ENCODE data around the gene ANKRD49.
A peak's percentile ranks its signal among the peaks of the same experiment; 100 is the strongest.

The ANKRD49 gene

GRCh38 chr11:94507485-94507884 lies 13.7 kb downstream of the ANKRD49 start:
- DNase-seq: no peak

DNA sequence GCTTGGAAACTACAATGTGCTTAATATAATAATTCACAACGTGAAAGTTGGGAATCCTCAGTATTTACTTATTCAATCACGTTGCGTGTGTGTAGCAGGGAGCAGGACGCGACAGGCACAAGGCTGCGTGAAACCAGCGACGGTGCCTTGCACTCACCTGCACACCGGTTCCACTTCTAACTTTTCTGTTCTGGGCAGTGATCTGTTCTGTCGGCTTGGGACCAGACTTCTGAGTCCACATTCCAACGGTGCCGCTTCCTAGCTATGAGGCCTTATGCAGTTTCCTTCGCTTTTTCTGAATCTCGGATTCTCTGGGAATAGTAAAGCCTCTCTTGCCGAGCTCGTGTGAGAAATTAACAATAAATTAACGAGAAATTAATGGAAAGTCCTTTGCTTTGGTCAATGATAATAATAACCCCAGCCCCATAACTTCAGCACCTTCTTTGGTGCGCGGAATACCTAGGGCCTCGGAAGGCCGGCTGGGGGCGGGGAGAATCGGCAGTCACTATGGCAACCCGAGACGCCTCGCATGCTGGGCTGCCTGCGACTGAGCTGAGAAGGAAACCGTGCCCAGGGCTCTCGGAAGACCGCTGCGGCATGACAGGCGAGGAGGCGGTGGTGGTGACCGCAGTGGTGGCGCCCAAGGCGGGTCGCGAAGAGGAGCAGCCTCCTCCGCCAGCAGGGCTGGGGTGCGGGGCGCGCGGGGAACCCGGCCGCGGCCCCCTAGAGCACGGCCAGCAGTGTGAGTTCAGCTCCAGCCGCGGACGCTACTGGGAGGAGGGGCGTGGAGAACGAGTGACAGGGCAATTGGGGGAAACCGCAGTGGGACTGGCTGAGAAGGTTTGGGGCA lies 18.4 kb downstream of the ANKRD49 start, which contains the start of gene C11orf97:
Gene C11orf97, plus strand, starts transcription at position 530 of the 850 bp plus-strand sequence. Its CDS starts 68 bp downstream, at position 598.
- DNase-seq: peak; percentile 44

DNA sequence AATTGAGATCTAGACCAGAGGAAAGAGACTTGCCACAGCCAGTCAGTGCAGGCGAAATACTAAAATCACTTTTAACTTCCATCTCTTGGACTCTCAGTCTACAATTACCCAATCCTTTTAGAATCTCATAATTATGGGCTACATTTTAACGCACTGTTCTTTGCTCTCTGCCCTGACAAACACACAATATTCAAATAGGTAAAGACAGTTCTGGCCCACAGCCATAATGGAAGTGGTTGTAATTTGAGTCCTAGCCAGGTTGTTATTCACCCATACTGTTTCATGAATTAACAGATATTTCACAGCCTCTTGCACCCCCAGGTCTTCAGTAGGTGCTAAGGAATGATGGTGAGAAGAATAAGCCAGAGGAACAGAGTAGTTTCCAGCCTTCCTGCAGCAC lies 19.3 kb downstream of the ANKRD49 start:
- no peak for DNase-seq

GRCh38 chr11:94515398-94515797 lies 21.6 kb downstream of the ANKRD49 start:
- no peak for DNase-seq

- no peak for DNase-seq
These were observed 22.9 kb downstream of the ANKRD49 start for GRCh38 chr11:94516725-94517124.

DNA sequence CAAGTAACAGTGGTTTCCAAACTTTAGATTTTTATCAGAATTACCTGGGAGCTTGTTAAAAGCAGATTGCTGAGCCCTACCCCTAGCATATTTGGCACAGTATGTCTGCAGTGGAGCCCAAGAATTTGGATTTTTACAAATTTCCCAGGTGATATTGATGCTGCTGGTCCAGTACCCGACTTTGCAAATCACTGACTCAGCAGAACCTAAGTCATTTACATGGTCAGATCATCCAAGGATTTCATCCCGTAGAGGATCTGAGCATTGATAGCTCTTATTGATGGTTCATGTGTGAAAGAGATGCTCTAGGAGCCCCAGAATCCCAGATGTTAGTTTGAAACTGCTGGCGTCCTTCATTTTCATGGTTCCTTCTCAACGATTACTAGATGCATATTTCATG lies 24.5 kb downstream of the ANKRD49 start:
- no peak for DNase-seq

DNA sequence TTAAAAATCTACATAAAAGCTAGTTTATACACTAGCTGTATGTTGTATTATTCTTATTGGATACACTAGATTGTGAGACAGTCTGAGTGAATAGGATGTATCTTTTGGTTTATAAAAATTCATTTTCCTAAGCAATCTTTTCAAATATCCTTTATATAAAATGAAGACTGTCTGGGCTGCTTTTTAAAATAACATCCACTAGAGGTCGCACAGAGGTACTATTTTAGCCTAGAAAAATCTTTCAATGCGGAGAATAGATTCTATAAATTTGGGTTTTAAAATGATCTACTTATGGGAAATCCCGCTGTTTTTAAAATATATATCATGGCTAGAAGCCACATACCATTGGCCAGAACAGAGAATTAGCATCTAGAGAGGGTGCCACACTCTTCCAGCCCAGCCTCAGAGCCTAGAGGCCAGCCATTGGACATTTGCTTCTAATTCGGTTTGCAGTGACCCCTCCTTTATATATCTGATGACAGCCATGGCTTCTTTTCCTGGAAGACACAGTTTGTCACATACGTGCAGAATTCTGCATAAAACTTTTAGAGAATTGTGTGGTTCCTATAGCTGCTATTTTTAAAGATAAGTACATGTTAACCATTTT lies 25.8 kb downstream of the ANKRD49 start:
- peak; percentile 45 for DNase-seq

- DNase-seq: peak; percentile 38
These were observed 27.9 kb downstream of the ANKRD49 start for GRCh38 chr11:94521684-94522083.

GRCh38 chr11:94524341-94524740 lies 30.6 kb downstream of the ANKRD49 start:
- no peak for DNase-seq

DNA sequence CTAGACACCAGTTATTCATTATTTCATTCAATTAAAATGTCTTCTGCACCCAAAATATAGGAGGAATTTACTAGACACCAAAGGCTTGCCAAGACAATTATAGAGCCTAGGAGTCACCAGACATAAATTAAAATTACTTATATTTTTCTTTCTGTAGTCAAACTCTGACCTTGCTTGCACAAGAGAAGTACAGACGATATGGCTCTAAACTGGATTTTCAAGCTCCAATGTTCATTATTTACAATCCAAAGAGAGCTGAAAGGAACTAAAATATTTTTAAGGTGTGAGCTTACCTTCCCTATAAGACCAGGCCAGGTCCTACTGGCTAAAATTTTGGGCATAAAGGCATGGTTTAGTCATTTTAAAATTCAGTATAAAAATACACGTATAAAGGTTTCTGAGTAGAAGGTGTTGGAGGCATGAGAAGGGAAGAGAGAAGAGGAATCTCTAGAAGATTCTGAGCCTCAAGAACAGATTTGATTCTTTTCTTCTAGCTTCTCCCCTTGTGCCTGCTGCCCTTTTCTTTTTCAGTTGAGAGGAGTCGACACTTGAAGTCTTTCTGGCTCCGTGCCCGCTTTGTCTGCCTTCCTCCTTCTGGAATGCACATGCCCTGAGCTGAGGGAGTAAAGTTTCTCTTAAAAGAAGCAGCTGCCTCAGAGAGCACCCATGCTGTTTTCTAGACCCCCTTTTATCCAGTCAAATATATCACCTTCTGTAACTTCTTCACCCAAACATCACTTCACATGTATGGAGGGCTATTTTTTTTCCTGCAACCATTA lies 32.0 kb downstream of the ANKRD49 start:
- peak; percentile 89 for DNase-seq

- no peak for DNase-seq
These were observed 33.1 kb downstream of the ANKRD49 start for GRCh38 chr11:94526645-94527438.

GRCh38 chr11:94528551-94528950 lies 34.8 kb downstream of the ANKRD49 start:
- DNase-seq: peak; percentile 34

DNA sequence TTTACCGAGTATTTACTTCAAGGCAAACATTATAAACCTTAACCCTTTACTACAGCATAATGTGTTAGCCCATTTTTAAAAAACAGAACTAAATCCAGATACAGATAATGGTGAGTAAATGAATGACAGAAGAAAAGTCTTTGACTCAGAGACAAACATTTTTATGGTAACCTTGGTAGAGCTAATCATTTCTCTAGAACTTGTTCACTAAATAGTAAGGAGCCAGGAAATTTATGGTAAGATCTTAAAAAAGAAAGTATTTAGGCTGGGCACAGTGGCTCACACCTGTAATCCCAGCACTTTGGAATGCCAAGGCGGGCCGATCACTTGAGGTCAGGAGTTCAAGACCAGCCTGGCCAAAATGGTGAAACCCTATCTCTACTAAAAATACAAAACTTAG lies 38.4 kb downstream of the ANKRD49 start:
- DNase-seq: no peak

GRCh38 chr11:94533206-94533605 lies 39.4 kb downstream of the ANKRD49 start:
- no peak for DNase-seq

DNA sequence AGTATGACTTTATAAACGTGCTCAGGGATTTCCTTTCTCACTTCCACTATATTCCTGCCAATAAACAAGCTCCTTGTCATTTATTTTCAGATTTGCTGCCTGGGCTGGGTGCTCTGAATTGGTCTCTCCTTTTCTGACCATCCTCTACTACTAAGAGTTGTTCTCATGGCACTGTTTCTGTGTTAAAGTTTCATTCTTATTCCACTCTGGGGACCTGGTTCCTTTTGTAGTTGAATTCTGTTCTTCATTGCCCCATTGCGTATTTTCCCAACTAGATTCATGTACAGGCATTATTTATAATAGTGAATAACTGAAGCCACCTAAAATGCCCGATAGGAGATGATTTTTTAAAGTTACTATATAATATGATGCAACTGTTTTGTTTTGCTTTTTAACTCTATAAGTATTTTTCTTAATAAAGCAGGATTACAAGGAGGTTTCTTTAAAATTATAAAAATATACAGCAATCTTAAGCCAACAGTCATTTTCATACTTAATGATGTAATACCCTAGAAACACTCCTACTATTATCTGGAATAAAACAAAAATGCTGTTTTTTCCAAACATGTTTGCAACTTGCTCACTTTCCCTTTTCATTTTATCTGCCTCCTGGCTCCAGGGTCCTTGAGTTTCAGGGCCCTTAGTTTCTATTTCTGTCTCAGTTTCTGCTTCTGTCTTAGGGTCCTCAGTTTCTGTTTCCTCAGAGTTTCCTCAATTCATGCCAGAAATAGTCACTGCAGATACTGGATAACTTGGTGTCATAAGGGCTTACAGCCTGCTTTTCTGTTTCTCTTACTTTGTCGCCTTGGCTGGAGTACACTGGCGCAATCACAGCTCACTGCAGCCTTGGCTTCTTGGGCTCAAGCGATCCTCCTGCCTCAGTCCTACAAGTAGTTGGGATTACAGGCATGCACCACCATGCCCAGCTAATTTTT lies 40.2 kb downstream of the ANKRD49 start:
- peak; percentile 39 for DNase-seq

DNA sequence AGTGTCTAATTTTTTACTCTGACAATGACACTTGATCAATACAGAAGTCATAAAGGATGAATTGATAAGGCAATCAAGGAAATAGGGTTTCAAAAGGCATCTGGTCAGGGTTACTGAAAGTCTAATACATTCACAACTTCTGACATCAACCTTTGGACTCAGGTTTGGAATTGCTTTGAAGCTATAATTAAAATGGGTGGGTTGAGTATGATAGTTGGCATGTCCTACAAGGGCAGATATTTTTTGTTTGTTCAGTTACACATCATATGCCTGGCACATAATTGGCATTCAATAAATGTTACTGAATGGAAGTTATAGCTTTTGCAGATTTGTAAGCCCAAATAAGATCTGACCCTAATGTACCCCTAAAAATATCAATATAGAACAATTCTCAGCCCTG lies 42.6 kb downstream of the ANKRD49 start:
- DNase-seq: no peak

DNA sequence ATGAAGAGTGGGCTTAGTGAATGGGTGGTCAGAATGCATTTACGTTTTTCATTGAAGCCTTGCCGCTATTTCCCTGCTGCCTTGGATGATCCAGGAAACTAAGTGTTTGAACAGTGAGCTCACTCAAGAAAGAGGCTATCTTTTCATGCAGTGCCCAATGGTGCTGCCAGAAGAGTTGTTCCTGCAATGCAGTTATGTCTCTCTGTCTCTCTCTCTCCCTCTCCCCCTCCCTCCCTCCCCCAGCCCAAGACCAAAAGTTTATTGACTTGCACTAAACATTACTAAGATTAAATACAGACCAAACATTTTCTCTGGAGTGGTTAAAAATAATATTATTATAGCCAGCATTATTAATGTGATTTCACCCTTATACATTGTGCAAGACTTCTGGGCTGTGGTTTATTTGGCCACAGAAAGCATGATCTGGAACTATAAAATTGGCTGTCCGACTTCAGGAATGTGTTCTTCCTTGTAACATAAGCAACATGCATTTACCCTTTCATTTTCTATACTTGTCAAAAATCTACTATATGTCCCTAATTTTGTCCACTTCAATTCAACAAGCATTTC lies 43.3 kb downstream of the ANKRD49 start:
- peak; percentile 92 for DNase-seq

DNA sequence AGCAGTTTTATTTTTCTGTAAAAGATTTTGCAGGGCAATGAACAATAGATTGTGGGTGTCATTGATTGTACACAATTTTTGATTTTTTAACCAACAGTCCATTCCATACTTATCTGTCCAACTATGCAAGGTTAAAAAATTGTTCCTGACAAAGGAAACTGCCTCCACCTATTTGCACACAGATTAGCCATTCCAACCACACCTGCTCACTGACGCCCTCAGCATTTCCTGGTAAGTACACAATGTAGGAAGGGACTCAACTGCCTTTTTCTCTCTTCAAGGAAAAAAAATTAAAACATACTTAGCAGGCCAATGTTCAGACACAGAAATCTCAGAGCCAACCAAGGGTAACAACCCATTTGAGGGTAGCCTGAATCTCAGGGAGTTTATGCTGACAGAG lies 45.6 kb downstream of the ANKRD49 start:
- DNase-seq: no peak

DNA sequence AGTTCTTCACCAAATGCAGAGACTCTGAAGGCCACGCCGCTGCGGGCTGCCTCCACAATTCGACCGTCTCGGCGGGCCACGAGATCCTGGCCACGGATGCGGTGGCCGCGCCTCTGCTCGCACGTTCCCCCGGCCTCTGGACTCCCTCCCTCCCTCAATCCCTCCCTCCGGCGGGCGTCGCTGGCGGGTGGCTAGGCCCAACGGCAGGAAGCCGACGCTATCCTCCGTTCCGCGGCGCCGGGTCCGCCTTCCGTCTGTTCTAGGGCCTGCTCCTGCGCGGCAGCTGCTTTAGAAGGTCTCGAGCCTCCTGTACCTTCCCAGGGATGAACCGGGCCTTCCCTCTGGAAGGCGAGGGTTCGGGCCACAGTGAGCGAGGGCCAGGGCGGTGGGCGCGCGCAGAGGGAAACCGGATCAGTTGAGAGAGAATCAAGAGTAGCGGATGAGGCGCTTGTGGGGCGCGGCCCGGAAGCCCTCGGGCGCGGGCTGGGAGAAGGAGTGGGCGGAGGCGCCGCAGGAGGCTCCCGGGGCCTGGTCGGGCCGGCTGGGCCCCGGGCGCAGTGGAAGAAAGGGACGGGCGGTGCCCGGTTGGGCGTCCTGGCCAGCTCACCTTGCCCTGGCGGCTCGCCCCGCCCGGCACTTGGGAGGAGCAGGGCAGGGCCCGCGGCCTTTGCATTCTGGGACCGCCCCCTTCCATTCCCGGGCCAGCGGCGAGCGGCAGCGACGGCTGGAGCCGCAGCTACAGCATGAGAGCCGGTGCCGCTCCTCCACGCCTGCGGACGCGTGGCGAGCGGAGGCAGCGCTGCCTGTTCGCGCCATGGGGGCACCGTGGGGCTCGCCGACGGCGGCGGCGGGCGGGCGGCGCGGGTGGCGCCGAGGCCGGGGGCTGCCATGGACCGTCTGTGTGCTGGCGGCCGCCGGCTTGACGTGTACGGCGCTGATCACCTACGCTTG lies 50.2 kb downstream of the ANKRD49 start, which contains the start of gene FUT4:
Gene FUT4, plus strand, starts transcription at position 227 of the 951 bp plus-strand sequence. Its CDS starts 213 bp downstream, at position 440.
- DNase-seq: peak; percentile 88

All from fibroblast of skin of scalp (primary cell).